ENCODE data around the gene AGER. TPM values are rescaled to one million over a fixed set of nuclear protein-coding genes. Genes with fewer than 3 reads are reported as not detected.

Gene AGER
- total and polyA plus RNA-seq, 9 of the 15 experiments (the other 6 are each of a cell fraction or from before 2014, with no cell fraction given), result 1.2 to 11.5 (median 4.1) TPM

GRCh38 chr6:32167761-32168262 is 16.2 kb downstream of the AGER start (continued):
- peak; percentile 86; the same call in 1 of the 2 replicates for TF ChIP-seq CUX1 (CRISPR knock-in tag; IDR thresholded peaks at IDR 0.05)
- peak; percentile 92; the same call in 1 of the 2 replicates for TF ChIP-seq CC2D1A (IDR thresholded peaks at IDR 0.05)
- TF ChIP-seq PHF20 (IDR thresholded peaks at IDR 0.05; ENCODE audit: partially characterized antibody), result no peak
- TF ChIP-seq KDM2B (CRISPR knock-in tag; IDR thresholded peaks at IDR 0.05), result no peak
- TF ChIP-seq ETV5 (CRISPR knock-in tag; IDR thresholded peaks at IDR 0.05; ENCODE audit: low read depth), result peak; percentile 26; the same call in 1 of the 2 replicates
- peak in 1 of 2 experiments; percentile 90; a peak in 2 of 4 replicates for TF ChIP-seq TBL1XR1 (IDR thresholded peaks at IDR 0.05; ENCODE audit: low read length in 2 of 2)
- peak; percentile 51; the same call in 1 of the 2 replicates for TF ChIP-seq EP400 (IDR thresholded peaks at IDR 0.05)
- TF ChIP-seq CBX3 (IDR thresholded peaks at IDR 0.05; ENCODE audit: borderline replicate concordance in 1 of 2, low read length in 2 of 2), result peak in 1 of 2 experiments; percentile 68; a peak in 1 of 3 replicates
- TF ChIP-seq GABPB1 (CRISPR knock-in tag; IDR thresholded peaks at IDR 0.05), result no peak
- 0 out of 2 replicates have a peak, but pooled peaks have one; percentile 68 for TF ChIP-seq ZBTB34 (CRISPR knock-in tag; IDR thresholded peaks at IDR 0.05)
- TF ChIP-seq CBX5 (IDR thresholded peaks at IDR 0.05; ENCODE audit: borderline replicate concordance, low read depth), result 0 out of 2 replicates have a peak, but pooled peaks have one; percentile 22
- TF ChIP-seq ZNF740 (CRISPR knock-in tag; IDR thresholded peaks at IDR 0.05), result no peak
- no peak; a peak in 1 of 4 replicates for TF ChIP-seq ZNF740 (tag; IDR thresholded peaks at IDR 0.05)
- peak; percentile 100 for TF ChIP-seq SOX6 (IDR thresholded peaks at IDR 0.05)
- TF ChIP-seq ZBTB9 (CRISPR knock-in tag; IDR thresholded peaks at IDR 0.05), result peak; percentile 86
- peak; percentile 61; the same call in 1 of the 2 replicates for TF ChIP-seq ESRRA (IDR thresholded peaks at IDR 0.05; ENCODE audit: borderline replicate concordance, low read depth)
- 0 out of 2 replicates have a peak, but pooled peaks have one; percentile 56 for TF ChIP-seq NFXL1 (CRISPR knock-in tag; IDR thresholded peaks at IDR 0.05)
- TF ChIP-seq HDAC8 (tag; IDR thresholded peaks at IDR 0.05), result no peak
- peak; percentile 97 for TF ChIP-seq CBFA2T3 (IDR thresholded peaks at IDR 0.05)
- TF ChIP-seq TEAD4 (IDR thresholded peaks at IDR 0.05; ENCODE audit: low read length), result peak; percentile 93
- no peak for TF ChIP-seq TEAD4 (CRISPR knock-in tag; IDR thresholded peaks at IDR 0.05; ENCODE audit: borderline replicate concordance)
